Left ventricle myocardium superior (tissue), 1 donor: Measurements from ENCODE around the gene SORL1. TPM values are rescaled to one million over a fixed set of nuclear protein-coding genes. Genes with fewer than 3 reads are reported as not detected.
"Not testable (repeated sequence)": the region's sequence is repeated elsewhere in the genome, so short reads cannot be mapped to it uniquely, and the experiment has no call there.

Experiments used
- ATAC-seq: fragments of 200-7000 bp; cut with Tn5 transposase; one replicate; pipeline ENCODE4 v1.9.1; 2020; ENCODE audit warnings: mild to moderate bottlenecking, moderate library complexity
- DNase-seq: peaks from one replicate; pipeline ENCODE4 v3.0.0-alpha.2; 2020
- intact Hi-C: fragments of 100-400 bp; cut with micrococcal nuclease; formaldehyde crosslinking; loops from one replicate; pipeline ENCODE4 v1.11.0; 2022
- total RNA-seq: library from RNA; stranded (reverse); fragmentation: NEBNext Ultra II Directional; extraction: Animal tissue kit (Norgen Biotek cat#: 25700); gene quantifications from one replicate; pipeline ENCODE4 v1.2.1, GENCODE V29; 2021
- donor health status: DM: no; HTN: yes; CAD: no; lungs with severe emphysema.

SORL1 gene
- total RNA-seq, 1 donor from 2014 or later = 11.9 TPM

DNA sequence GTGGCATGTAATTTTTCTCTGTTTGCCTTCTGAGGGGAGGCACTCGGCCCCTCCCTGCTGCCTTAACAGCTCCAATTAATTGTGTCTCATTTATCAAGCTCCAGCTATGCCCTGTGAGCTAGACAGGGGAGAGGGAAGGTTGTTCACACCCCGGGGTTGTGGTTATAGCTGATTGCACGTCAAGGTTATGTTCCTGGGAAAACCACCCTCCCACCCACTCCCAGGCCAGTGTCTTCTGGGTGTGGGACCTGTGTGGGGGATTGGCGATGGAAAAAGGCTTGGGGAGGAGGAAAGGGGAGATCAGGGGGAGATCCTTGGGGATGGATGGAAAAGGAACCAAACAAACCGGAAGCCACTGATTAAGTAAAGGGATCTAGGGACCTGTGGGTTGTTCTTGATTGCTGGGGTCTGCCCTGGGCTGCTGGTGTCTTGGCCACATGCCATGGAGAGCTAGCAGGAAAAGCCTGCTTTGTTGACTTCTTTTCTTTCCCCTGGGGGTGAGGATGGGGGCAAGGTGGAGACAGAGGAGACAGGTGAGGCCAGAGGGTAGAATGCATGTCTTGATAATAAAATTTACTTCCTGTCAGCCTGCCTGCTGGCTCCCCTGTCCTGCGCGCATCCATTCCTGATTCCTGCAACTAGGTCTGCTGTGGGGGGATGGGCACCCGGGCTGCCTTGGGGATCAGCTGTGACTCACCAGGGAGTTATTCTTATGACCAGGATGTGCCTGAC lies 14.1 kb downstream of the SORL1 start:
- ATAC-seq = peak; percentile 91
- DNase-seq = peak; percentile 90
- intact Hi-C loops = no loop called here

DNA sequence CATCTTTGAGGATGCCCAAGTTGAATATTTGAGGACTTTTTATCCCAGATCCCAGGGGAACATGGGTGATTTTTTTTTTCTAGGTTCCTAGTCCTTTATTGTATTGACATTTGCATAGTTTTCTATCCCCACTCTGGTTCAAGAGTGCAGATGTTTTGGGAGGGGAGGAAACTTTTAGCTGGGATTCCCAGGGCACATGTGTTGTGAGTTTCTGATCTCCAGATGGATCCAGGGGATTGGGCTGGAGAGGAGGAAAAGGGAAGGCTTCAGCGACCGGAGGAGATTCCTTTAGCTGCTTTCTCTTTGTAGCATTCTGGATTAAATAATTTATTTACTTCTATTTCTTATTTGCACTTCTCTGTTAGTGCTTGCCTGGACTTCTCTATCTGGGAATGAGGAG lies 15.4 kb downstream of the SORL1 start:
- intact Hi-C loops = no loop called here
- no peak for DNase-seq
- no peak for ATAC-seq

- ATAC-seq (no peak), DNase-seq (no peak)
- intact Hi-C loops = no loop called here
Measured at GRCh38 chr11:121467965-121468364, 15.9 kb downstream of the SORL1 start.

GRCh38 chr11:121469910-121470309 lies 17.8 kb downstream of the SORL1 start:
- intact Hi-C loops = no loop called here
- DNase-seq (no peak), ATAC-seq (no peak)

DNA sequence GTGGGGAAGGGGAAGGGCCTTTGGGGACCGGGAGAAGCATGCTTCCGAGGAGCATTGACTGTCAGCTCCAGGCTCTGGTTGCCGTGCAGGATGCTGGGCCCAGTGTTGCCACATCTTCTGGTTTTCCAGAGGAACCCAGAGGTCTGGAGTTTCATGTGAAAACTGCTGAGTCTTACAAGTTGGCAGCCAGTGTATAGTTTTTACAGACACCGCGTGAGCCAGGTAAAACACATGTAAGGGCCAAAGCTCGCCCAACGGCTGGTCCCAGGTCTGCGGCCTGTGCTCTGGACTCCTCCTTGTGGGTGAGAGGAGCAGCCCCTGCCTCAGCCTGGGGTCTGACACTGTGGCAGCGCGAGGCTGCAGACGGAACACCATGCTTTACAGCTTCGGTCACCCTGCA lies 19.1 kb downstream of the SORL1 start:
- ATAC-seq (no peak), DNase-seq (no peak)
- intact Hi-C loops = no loop called here

GRCh38 chr11:121472312-121472711 lies 20.2 kb downstream of the SORL1 start:
- ATAC-seq = no peak
- intact Hi-C loops = no loop called here
- DNase-seq = no peak

DNA sequence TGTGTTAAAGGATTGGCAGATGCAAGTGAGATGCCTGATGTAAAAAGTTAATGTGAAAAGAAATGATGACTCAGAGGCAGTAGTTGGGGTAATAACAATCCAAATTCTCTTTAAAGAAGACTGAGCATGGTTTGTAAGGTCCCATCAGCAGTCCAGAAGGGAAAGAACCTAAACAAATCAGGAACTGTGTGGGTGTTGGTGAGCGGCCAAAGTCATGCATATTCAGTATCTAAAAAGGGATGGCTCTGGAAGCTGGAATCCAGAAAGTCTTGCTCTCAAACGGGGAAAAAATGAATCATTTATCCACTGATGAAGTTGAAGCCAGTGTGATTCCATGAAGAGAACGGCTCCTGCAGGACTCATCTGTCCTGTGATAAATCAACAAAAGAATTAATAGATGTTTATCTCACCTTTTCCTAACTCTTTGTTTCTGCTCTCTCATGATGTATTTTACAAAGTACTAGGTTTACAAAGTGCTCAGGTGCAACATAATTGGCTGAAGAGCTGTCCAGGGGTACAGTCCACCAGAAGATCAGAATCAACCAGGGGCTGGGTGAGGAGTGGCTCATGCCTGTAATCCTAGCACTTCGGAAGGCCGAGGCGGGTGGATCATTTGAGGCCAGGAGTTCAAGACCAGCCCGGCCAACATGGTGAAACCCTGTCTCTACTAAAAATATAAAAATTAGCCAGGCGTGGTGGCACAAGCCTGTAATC lies 21.1 kb downstream of the SORL1 start:
- no peak for DNase-seq
- intact Hi-C loops = no loop called here
- no peak for ATAC-seq

DNA sequence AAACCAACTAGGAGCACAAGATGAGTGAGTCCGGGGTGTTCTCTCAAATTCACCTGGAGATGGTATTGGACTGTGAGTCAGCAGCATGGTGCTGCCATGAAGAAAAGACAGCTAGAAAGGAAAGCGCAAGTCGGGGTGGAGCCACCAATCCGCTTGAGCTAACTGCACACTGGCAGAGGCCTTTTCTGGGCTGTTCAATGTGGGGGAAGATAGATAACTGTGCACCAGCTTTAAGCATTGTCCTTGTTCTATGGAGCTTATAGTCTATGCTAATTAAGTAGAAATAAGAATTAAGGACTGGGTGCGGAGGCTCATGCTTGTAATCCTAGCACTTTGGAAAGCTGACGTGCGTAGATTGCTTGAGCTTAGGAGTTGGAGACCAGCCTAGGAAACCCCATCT lies 22.6 kb downstream of the SORL1 start:
- intact Hi-C loops = no loop called here
- DNase-seq (no peak), ATAC-seq (no peak)

GRCh38 chr11:121476379-121477032 lies 24.4 kb downstream of the SORL1 start:
- DNase-seq = no peak
- ATAC-seq = no peak
- intact Hi-C loops = no loop called here

GRCh38 chr11:121478226-121478894 lies 26.2 kb downstream of the SORL1 start:
- no peak for ATAC-seq
- no peak for DNase-seq
- intact Hi-C loops = no loop called here

DNA sequence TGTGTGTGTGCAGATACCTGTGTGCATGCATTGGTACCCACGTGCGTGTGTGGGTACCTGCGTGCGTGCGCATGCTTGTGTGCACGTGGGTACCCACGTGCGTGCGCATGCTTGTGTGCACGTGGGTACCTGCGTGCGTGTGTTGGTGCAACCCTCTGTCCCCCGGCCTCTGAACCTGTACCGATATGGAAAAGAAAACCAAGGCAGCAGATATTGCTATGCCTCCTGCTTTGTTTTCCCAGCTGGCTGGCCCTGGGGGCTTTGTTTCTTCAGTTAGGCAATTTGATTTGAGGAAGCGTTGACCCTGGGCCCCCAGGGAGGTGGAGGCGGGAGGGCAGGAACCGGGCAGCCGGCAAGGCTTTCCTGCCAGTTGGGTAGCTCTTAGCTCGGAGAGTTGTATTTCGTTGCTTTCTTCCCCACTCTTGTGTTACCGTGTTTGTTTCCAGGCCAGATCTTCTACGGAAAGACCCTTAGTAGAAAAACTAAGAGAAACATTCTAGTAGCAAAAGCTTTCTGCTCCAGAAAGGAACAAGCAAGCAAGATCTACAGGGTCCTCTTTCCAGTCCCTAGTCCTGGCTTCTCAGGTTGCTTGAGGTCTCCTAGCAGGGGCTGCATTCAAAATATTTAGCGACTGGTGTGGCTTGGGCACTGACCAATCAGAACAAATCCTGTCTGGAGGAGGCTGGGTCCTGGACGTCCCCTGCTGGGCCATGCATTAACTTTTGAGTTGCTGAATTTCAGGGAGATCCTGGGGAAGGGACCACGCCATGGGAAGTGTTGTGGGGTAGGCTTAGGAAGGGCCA lies 27.0 kb downstream of the SORL1 start:
- intact Hi-C loops = no loop called here
- ATAC-seq (no peak), DNase-seq (no peak)

DNA sequence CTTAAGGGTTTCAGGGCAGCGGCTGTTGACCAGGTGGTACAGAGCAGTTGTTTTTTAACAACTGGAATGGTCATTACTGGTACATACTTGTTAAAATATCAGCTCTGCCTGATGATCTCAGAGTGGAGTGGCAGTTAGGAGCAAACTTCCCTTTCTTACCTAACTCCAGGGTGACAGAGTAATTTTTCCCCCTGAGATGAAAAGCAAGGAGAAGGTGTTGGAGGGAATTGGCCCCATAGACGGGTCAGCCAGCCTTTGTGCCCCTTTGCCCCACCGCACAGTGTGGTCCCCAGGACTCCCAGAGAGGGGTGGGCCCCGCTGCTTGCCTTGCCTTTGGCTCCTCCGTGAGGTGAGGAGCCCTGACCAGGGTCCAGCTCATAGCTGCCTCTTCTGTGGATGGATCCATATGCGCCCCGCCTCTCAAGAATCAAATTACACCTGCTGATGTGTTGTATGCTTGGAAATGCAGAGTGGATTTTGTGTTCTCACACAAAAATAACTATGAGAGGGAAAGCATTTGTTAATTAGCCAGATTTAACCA lies 27.7 kb downstream of the SORL1 start:
- no peak for DNase-seq
- ATAC-seq = no peak
- intact Hi-C loops = no loop called here

DNA sequence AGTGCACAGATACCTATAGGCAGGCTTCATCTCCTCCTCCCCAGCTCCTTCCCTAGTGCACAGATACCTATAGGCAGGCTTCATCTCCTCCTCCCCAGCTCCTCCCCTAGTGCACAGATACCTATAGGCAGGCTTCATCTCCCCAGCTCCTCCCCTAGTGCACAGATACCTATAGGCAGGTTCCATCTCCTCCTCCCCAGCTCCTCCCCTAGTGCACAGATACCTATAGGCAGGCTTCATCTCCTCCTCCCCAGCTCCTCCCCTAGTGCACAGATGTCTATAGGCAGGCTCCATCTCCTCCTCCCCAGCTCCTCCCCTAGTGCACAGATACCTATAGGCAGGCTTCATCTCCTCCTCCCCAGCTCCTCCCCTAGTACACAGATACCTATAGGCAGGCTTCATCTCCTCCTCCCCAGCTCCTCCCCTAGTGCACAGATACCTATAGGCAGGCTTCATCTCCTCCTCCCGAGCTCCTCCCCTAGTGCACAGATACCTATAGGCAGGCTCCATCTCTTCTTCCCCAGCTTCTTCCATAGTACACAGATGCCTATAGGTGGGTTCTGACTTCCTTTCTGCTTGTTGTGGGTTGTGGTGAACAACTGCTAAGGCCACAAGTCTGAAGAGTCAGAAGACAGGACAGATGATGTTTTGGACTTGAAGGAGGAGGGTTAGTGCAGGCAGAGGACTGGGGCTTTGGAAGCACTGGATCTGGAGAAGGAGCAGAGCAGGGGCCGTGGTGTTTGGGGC lies 29.5 kb downstream of the SORL1 start:
- DNase-seq, ATAC-seq, intact Hi-C loops: not testable (repeated sequence)

GRCh38 chr11:121482231-121483129 lies 30.4 kb downstream of the SORL1 start:
- DNase-seq = no peak
- ATAC-seq = no peak
- intact Hi-C loops = no loop called here

- DNase-seq = no peak
- no peak for ATAC-seq
- intact Hi-C loops = no loop called here
Measured at GRCh38 chr11:121483805-121484480, 31.8 kb downstream of the SORL1 start.

DNA sequence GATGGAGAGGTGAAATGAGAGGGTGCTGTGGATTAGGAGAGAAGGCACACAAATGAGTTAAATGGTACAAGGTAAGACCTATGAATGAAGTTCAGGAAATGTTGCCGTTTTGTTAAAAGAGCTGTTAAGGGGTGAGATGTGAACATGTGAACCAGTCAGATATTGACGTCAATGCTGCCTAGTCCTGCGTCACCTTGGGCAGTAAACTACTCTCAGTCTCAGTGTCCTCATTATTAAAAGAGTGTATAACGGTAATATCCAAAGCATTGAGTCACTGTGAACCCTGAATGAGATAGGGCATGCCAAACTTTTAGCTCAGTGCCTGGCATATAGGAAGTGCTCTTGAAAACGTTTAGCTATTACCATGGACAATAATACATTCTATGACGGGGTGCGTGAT lies 33.1 kb downstream of the SORL1 start:
- ATAC-seq (no peak), DNase-seq (no peak)
- intact Hi-C loops = no loop called here

- no peak for DNase-seq
- intact Hi-C loops = no loop called here
- ATAC-seq = no peak
Measured at GRCh38 chr11:121486054-121486453, 33.9 kb downstream of the SORL1 start.
